ENCODE measurements around the gene ITFG2.

ITFG2 gene

DNA sequence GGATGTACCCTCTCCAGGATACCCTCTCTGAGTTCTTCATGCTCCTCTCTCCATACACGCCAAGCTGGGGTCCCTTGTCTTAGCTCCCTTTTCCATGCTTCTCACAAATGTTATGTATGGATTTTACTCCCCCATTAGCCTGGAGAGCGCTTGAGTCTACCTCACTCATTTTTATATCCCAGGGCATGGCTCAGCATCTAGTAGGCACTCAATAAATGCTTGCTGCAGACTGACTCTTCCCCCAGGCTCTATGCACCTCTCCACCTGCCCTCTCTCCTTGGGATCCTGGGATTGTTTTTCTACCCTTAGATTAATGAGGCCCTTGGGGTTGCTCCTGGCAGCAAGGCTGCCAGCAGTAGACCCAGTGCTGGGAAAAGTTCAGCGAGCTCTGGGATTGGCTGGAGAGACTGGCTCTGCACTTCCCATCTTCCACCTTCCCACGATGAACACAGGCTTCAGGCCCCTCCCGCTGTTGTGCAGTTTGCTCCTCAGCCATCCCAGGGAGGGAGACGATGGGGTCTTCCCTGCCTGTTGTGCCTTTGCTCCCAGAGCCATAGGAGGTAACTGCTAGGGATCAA, 20.2 kb downstream of the ITFG2 start:
- DNase-seq (ENCODE audit: low read depth in 3 of 3), result no peak

DNA sequence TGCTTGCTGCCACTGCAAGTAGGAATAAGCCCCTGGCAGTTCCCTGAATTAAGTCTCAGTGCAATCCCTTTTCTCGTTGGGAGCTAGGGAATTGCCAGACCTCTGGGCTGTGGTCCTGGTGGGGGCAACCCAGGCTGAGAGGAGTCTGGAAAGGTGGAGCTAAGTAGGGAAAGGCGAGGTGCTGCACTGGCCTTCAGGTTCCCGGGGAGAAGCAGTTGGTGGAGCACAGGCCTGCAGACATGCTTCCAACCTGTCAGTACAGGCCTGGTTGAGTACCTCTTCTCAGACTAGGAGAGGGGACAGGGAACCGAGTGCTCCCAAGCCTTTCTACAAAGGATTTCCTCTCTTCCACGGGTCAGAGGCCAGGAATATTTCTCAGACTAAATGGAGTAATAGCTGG, 20.9 kb downstream of the ITFG2 start:
- DNase-seq (ENCODE audit: low read depth in 3 of 3), result no peak

- no peak for DNase-seq (ENCODE audit: low read depth in 3 of 3)
Measured at GRCh38 chr12:2833810-2834209, 21.3 kb downstream of the ITFG2 start.

GRCh38 chr12:2834581-2835491, 22.4 kb downstream of the ITFG2 start, which contains the start of gene NRIP2:
Gene NRIP2 (minus strand): TSS chr12:2835035. CDS start chr12:2834983, 52 bp downstream.
- DNase-seq (ENCODE audit: low read depth in 3 of 3), result no peak

DNA sequence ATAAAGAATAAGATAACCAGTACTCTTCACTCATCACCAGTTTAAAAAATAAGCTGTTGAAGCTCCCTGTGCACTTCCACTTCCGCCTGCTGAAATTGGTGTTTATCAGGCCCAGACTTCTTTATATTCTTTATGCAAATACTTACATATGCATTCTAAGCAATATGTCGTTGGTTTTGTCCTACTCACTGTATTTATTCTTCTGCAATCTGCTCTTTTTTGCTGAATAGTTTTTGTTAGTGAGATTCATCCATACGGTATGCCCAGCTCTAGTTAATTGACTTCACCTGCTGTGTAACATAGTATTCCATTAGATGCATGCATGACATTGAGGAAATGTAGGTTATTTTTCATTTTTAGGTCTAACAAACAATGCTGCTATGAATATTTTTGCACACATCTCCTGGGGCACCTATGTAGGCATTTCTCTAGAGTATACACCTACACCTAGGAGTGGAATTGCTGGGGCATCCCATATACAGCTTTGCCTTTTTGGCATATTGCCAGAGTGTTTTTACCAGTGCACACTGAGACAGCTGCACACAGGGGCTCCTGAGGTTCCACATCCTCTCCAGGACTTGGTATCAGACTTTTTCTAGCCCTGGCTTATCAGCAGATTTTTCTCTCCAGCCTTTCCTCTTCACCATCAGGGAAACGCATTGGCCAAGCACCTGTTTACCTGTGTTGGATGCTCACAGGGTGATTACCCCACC, 23.4 kb downstream of the ITFG2 start:
- no peak for DNase-seq (ENCODE audit: low read depth in 3 of 3)

GRCh38 chr12:2836574-2836973, 24.1 kb downstream of the ITFG2 start:
- DNase-seq (ENCODE audit: low read depth in 3 of 3), result no peak

DNA sequence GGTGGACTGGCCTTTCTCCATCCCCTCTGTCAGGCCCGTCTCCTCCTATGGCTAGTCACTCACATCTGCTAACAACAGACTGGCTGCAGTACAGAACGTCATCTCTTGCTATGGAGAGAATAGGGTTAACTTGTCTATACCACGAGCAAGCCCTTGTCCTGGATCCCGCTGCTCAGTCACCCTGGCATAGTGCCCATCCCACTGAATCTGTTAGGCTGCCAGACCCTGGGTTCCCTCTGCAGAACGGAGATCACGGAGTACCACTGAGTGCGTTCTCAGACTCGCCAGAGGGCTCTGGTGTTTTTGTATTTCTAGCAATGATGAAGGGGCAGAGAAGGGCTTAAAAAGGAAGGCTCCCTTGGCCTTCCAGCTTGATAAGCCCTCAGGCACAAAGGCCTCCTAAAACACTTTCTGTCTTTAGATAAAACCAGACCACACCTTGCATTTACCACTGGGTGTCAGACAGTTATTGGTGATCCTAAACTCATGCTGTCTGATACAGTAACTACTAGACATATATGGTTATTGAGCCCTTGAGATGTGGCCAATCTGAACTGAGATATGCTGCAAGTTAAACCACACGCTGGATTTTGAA, 28.7 kb downstream of the ITFG2 start:
- DNase-seq (ENCODE audit: low read depth in 3 of 3), result no peak

DNA sequence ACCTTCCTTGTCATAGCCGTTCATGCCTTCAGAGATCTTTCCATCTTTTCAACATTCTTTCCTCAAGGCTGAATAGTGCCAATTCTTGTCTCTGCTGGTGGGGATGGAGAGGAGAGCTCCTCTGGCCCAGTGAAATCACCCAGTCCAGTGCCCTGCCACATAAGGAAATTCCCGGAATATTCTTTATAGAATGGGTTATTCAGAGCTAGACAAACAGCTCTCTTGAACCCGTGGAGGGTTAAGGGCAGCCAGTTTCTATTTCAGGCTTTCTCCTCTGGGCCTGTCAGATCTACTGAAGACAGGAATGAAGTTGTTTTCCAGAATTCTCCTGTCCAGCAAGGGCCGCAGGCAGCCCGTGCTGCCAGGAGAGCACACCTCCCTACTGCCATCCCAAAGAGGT, 30.5 kb downstream of the ITFG2 start:
- no peak for DNase-seq (ENCODE audit: low read depth in 3 of 3)

DNA sequence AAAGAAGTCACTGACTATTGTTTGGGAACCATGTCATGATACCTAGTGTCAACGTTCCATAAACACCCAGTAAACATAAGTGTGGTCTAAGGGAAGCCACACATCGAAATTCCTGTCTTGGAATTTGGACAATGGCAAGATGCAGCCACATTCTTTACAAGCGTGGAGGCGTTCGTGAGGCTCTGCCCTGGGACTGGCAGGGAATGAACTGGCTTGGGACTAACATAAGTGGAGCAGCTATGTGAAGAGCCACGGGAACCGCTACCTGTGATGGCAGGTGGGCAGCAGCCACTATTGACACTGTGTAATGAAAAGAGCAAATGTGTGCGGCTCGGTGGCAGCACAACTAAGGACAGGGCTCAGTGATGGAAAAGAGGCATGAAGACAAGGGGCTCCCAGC, 32.3 kb downstream of the ITFG2 start:
- no peak for DNase-seq (ENCODE audit: low read depth in 3 of 3)

GRCh38 chr12:2845280-2845679, 32.8 kb downstream of the ITFG2 start:
- no peak for DNase-seq (ENCODE audit: low read depth in 3 of 3)

DNA sequence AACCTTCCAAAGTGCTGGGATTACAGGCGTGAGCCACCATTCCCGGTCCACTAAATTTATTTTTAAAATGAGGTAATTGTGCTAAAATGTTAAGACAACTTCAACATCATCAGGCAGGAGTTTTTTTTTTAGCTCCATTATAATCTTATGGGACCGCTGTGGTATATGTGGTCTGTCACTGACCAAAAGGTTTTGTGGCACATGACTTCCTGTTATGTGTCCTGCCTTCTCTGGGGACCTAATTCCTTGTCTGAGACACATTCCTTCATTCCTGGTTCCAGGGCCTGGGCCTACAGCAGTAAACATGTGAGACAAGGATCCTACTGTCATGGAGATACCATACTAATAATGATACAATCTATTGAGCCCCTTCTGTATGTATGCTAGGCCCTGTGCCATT, 39.5 kb downstream of the ITFG2 start:
- DNase-seq (ENCODE audit: low read depth in 3 of 3), result no peak

DNA sequence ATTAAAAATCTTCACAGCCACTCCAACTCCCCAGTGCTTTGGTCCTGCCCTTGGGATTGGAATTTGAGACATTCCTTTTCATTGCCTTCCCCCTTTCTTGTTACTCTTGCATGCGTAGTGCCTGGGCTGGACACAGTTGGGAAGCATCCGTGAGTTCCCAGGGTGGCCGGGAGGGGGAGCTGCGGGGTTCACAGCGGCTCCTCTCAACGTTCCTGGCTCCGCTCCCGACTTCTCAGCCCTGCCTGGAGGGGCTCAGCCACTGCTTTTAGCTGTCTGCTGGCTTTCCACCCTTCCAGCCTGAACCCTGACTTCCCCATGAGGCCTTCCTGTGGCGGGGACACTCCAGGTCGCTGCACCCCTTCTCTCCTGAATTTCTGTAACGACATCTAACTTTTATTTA, 41.2 kb downstream of the ITFG2 start:
- peak; percentile 30 to 54 (median 33) for DNase-seq (ENCODE audit: low read depth in 3 of 3)

DNA sequence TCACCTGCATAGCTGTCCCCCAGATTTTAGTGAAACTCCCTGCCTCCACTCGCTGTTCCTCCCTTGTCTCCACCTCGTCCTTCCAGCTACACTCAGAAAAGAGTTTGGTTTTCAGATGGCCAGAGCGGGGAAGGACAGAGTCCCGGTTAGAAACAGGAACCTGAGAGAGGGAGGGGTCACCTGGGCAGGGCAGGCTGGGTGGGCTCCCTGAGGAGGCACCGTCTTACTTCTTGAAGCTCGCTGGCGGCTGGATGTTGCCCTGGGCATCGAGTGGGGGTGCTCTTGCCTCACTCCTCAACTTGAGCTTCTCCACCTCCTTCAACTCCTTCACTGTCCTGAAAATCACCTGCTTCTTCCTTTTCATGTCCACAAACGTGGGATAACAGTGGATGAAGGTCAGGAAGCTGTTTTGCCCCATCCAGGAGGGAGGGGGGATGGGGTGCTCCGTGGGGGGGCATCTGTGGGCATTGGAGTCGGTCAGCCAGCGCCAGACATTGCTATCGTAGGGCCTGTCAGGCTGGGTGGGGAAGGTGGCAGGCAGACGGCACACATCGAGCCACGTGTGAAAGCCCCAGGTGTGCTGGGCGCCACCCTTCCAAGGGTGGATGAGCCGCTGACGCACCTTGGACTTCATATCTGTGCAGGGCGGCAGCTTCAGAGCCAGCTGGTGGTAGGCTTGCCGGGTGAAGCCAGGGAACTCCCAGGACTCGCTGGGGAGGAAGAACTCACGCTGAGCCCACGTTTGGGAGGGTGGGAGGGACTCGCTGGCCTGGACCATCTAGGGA, 42.4 kb downstream of the ITFG2 start:
- DNase-seq (ENCODE audit: low read depth in 3 of 3), result no peak

- DNase-seq (ENCODE audit: low read depth in 3 of 3), result no peak
Measured at GRCh38 chr12:2855546-2855945, 43.1 kb downstream of the ITFG2 start.

DNA sequence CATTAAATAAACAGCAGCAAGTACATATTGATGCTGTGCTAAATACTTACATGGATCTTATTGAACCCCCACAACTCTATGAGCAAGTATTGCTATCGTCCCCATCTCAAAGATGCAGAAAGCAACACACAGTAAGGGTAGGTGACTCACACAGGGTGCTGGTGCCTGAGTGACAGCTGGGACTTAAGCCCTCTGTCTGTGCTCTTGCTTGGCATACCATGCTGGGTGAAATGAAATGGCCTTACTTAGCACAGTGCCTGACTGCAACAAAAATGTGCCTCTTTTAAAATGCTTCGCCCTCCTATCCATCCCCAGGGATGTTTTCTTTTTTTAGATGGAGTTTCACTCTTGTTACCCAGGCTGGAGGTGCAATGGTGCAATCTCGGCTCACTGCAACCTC, 43.6 kb downstream of the ITFG2 start:
- no peak for DNase-seq (ENCODE audit: low read depth in 3 of 3)

GRCh38 chr12:2857021-2857431, 44.6 kb downstream of the ITFG2 start, which contains the start of gene TEX52:
Gene TEX52 (minus strand): TSS chr12:2857039. CDS start chr12:2857026, 13 bp downstream.
- no peak for DNase-seq (ENCODE audit: low read depth in 3 of 3)

DNA sequence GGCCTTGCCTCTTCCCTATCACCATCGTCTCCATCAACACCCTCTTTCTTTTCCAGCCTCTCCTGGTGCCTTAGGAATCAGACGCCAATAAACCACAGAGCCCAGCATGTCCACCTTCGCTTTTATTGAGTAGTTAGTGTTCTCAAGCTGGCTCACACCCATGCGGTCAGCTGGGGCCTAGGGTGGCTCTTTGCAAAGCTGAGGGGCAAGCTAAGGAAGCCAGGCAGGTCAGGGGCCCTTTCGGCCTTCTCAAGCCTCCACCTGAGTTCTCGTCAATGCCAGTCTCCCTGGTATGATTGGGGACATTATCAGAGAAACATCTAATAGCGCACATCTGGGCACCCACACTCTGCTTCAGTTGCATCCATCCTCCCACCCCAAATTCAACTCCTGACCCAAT, 45.1 kb downstream of the ITFG2 start:
- DNase-seq (ENCODE audit: low read depth in 3 of 3), result no peak

GRCh38 chr12:2858334-2858733, 45.9 kb downstream of the ITFG2 start:
- DNase-seq (ENCODE audit: low read depth in 3 of 3), result no peak

- DNase-seq (ENCODE audit: low read depth in 3 of 3), result no peak
Measured at GRCh38 chr12:2858944-2859421, 46.5 kb downstream of the ITFG2 start.

DNA sequence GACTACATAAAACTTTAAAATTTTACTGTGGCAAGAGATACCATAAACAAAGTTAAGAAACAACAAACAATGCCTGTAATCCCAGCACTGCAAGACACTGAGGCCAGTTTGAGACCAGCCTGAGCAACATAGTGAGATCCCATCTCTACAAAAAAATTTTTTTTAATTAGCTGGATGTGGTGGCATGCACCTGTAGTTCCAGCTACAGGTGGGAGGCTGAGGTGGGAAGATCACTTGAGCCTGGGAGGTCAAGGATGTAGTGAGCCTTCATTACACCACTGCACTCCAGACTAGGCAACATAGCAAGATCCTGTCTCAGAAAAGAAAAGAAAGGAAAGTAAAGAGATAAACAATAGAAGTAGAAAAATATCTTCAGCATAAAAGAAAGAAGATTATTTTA, 47.7 kb downstream of the ITFG2 start:
- DNase-seq (ENCODE audit: low read depth in 3 of 3), result no peak

GRCh38 chr12:2862876-2863275, 50.4 kb downstream of the ITFG2 start:
- no peak for DNase-seq (ENCODE audit: low read depth in 3 of 3)

All from stimulated activated CD4-positive, alpha-beta T cell treated with anti-CD3 and anti-CD28 coated beads, TNF-alpha, amount 100 ng/mL, for 24 hours (primary cell).